HG02981 (cell line): ENCODE measurements around the gene HSP90B1.
A peak's percentile ranks its signal among the peaks of the same experiment; 100 is the strongest.

Experiments
- ATAC-seq: cut with Tn5 transposase; IDR thresholded peaks from one replicate; pipeline ENCODE4 v1.9.1; 2021; ENCODE audit warnings: mild to moderate bottlenecking, moderate library complexity; ENCODE audit not compliant: unreplicated experiment

HSP90B1 gene

DNA sequence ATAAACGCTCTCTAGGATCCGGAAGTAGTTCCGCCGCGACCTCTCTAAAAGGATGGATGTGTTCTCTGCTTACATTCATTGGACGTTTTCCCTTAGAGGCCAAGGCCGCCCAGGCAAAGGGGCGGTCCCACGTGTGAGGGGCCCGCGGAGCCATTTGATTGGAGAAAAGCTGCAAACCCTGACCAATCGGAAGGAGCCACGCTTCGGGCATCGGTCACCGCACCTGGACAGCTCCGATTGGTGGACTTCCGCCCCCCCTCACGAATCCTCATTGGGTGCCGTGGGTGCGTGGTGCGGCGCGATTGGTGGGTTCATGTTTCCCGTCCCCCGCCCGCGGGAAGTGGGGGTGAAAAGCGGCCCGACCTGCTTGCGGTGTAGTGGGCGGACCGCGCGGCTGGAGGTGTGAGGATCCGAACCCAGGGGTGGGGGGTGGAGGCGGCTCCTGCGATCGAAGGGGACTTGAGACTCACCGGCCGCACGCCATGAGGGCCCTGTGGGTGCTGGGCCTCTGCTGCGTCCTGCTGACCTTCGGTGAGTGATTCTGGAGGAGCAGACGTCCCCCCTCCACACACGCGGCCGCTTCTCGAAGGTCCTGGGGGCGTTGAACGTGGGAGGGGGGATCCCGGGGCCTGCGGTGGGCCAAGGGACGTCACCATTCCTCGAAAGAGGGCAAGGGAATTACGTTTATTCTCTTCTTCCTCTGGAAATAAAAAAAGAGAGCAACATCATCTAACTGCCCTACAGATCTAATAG, at the start of gene HSP90B1:
Gene HSP90B1 (plus strand): TSS at position 377 of the 753 bp plus-strand sequence. CDS start 106 bp downstream, at position 483.
- ATAC-seq: peak; percentile 55

DNA sequence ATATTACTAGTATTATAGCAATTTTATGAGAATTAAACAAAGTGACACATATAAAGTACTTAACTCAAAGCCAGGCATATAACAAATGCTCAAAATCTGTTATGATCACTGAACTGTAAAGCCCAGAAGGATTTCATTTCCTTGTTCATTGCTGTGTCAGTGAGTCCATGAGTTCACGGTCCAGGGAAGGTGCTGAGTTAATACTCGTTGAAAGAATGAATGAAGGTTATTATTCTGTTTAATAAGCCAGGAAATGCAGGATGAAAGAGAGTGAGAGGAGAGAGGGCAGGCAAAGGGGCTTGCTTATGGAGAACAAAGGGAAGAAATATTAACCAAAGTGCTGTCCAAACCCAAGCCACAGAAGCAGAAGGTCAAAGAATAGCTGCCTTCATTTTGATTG, 48.9 kb upstream of the HSP90B1 start:
- ATAC-seq: no peak

DNA sequence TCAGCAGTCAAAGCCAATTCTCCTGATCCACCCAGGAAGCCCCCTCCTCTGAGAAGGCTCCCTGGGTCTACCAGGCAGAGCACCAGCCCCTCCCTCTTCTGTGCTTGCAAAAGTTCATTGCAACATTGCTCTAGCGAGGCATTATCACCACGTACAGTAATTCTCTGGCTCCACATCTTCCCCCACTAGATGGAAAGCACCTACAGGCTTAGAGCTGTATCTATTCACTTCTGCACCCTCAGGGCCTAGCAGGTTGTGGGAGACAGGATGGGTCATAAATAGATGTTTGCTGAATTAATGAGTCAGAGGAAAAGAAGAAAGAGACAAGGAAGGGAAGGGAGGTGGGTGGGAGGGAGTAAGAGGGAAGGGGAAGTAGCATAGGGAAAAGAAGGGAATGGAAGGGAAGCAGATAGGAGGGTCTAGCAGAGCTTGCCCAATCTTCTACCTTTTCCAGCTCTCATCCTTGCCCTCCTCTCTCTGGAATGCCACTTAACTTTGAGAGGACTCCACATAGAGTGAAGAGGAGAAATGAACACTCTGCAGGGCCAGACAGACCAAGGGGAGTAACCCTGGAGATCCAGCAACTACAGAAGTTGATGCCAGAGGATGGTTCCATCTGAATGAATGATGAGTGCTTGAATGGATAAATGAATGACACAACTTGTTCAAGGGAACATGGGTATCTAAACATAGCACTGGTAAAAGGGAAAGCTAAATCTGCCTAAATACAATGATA, 47.2 kb upstream of the HSP90B1 start:
- no peak for ATAC-seq

DNA sequence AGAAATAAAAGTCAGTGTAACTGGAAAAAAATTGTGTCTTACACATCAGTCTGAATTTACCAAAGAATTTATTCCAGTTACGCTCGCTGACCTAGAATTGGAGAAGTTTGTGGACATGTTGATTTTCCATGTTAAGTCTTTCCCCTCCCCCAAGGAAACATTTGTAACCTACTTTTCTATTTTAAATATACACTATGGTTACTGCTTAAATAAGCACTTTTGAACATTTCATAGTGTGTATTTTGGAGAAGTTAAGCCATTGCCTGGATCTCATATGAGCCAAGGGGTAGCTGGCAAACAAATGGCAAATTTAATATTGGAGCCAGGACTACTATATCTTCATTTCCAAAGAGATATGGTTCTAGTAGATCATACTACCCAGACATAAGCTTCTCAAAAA, 46.3 kb upstream of the HSP90B1 start:
- no peak for ATAC-seq

DNA sequence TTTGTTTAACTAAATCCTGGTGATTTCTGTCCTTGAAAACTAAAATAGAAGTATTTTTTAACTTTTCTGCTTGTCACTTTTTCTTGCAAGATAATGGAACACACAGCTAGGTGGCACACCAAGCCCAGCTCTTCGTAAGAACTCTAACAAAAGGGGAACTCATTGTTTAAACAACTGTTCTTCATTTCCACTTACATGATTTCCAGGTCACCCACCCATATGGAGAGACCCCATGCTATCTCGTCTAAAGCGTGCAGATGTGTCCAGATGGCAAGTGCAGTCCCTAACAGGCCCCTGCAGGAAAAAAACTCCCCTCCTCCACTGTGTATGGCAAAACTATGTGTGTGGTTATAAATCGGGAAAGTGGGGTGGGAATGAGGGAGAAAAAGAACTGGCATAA, 45.9 kb upstream of the HSP90B1 start:
- no peak for ATAC-seq

DNA sequence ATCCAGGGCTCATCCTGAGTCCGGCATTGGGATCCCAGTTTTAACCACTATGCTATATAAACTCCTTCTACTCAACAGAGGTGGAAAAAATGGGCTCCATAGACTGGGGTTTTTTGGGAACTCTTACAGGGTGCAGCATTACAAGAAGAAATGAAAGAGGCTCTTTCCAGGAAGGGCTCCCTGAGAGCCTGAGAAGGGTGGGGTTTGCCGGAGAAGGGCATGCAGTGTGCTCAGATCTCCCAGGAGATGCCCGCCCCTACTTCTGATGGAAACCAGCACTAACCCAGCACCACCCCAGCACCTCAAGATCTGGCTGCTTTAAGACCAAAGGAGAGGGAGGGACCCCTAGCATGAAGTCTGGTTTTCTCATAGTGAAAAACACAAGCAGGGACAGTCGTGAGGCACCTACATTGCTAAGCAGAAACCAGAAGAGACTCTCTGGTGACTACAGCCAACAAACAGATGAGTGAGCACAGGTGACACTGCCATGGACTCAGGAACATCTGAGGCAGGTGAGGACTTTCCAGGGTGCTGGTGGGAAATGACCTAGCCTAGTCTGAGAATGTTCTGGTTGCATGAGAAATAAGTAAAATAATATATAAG, 43.9 kb upstream of the HSP90B1 start:
- no peak for ATAC-seq

DNA sequence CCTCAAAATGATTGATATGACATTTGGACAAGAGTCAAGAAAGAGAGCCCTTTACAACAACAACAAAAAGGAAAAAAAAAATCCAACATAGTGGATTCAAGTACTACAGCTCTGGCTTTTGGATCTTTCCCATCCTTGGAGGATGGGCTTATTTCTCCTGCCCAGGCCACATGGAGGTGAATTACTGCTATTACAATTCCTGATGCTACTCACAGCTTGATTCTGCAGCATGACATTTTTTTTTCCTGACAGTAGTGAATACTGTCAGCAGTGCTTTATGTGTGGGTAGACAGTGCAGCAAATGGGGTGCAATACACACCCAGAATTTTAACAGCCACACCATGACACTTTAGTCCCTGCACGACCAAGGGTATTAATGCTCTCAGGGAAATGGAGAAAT, 42.5 kb upstream of the HSP90B1 start:
- ATAC-seq: no peak

DNA sequence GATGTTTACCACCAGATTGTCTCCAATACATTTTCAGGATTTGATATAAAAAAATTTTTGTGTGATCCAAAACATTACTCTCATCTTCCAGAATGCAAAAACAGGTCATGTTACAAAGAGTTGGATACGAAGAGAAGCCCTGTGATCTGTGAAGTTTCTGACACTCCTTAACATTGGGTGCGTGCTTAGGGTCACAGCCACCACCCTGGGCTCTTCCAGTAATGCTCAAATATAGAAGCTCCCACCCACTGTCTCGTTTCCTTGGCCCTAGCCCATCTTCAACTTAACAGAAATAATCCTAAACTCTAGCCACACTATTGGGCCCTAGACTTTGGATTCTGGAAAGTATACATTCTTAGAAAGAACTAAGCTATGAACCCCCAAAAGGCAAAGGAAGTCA, 32.9 kb upstream of the HSP90B1 start:
- ATAC-seq: no peak

DNA sequence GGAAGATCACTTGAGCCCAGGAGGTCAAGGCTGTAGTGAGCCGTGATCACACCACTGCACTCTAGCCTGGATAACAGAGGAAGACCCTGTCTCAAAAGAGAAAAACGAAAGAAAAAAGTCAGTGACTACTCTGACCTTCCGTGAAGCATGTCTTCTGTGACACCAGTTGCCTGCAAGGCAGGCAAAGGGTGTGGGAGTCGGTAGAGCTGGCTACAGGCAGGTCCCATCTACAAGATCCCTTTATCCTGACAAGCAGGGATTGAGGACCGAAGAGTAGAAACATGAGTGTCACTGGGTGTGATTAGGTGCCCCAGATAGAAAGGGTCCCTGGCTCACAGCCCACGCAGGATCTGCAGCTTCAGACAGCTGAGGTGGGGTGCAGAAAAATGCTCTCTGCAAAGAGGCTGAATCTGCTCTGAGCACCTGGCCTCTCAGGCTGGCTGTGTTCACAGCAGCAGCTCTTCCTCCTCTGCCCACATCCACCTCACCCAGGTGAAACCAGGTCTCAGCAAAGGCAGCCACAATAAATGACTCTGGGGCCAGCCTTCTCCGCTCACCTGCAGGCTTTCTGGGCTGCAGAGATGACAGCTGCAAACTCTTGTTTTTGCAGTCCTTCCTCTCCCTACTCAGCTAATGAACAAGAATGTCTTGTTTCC, 28.6 kb upstream of the HSP90B1 start:
- ATAC-seq: no peak

DNA sequence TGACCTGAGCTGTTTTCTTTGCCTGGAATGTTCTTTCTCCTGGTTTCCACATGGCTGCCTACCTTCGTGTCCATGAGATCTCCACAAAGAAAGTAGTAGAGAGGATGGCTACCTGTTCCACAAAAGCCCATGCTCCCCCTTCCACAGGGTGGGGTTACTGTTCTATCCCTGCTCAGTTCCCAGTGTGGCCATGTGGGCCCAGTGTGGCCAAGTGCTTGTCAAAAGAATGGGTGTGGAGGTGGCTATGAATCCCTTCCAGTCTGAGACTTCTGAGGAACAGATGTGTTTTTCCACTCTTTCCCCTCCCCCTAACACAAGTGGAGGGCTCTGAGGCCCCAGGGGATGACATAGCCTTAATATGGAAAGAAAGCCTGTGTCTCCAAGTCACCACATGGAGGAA, 26.2 kb upstream of the HSP90B1 start:
- ATAC-seq: no peak

DNA sequence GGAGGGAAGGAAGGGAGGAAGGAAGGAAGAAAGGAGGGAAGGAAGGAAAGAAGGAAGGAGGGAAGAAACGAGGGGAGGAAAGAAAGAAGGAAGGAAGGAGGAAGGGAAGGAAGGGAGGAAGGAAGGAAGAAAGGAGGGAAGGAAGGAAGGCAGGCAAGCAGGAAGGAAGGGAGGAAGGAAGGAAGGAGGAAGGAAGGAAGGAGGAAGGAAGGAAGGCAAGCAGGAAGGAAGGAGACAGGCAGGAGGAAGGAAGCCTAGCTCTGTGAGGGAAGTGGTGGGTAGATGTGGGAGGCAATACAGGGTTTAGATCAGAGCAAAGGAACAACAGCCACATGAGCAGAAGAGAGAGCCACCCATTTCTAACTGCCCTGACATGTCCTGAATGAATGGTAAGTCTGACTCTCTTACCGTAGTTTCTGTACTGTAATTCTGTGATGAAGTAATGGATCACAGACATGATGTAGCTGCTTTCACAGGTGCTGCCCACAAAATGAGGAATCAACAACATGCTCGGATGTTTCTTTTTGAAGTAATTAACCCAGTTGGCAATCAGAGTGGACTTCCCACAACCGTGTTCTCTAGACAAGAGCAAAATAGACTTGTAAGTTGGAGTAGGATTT, 24.4 kb upstream of the HSP90B1 start:
- no peak for ATAC-seq

DNA sequence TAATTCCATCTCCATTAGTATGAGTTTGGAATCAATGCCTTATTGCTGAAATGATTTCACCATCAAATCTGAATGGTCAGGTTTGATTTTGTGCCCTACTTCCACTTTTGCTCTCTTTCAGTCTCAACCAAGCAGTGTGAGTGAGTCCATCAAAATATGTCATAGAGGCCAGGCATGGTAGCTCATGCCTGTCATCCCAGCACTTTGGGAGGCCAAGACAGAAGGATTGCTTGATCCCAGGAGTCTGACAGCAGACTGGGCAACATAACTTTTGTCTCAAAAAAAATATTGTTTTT, 22.0 kb upstream of the HSP90B1 start:
- no peak for ATAC-seq

DNA sequence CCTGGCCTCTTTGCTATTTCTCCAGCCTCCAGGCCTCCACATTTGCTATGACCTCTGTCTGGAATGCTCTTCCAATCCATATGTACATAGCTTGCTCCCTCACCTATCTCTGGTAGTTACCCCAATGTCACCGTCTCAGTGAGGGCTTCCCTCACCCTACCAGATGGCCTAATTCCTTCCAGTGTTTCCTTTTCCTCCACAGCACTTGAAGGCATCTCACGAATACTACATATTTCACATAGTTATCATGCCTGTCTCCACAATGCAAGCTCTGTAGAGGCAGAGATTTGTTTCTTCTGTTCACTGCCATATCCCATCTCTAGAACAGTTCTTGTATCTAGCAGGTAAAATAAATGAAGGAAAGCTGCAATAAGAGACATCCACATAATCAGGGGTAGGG, 21.3 kb upstream of the HSP90B1 start:
- ATAC-seq: no peak

DNA sequence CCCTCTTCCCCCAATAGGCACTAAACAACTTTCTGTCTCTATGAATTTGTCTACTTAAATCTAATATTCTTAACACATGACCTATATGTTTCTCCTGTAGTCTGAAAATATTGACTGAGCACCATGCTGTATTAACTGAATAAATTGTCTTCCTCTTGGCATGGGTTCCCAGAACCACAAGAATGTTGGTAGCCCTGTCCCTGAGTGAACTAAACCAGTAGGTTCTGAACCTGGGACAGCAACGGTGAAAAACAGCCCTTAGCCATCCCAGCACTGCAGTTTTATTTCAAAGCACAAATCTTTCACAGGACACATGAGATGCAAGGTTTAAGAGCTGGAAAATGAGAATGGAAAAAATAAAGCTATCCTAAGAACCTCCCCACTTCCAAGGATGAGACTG, 20.4 kb upstream of the HSP90B1 start:
- ATAC-seq: no peak

DNA sequence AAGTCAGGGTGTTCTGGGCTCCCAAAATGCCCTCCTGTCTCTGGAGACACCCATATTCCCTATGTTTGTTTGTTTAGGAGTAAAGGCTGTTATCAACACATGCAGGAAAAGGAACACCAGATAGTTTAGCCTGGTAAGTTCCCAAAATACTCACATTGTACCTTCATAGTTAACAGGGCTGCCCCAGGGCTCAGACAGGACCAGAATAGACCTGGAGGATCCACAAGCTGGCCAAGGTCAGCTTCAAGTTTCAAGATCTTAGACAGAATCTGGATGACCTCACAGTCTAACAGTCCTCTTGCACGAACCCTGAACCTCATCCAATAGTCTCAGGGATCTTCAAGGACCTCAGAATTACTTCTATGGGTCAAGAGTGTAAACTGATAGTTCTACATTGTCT, 18.1 kb upstream of the HSP90B1 start:
- no peak for ATAC-seq

DNA sequence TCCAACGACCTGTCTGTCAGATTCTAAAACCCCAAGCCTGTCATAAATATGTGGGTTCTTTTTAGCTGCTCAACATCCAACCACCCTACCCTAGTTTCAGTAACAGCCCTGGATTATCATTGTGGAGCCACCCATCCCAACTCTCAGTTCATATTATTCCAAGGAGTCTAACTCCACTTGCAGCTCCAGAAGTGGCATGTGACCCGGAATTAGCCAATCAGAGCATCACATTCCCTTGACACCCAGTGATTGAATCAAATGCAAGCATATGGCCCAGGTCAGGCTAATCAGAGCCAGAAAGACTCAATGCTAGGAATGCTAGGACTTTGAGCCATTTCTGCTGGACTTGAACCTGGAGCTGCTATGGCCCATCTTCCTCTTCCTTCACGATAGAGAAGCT, 17.1 kb upstream of the HSP90B1 start:
- ATAC-seq: no peak

DNA sequence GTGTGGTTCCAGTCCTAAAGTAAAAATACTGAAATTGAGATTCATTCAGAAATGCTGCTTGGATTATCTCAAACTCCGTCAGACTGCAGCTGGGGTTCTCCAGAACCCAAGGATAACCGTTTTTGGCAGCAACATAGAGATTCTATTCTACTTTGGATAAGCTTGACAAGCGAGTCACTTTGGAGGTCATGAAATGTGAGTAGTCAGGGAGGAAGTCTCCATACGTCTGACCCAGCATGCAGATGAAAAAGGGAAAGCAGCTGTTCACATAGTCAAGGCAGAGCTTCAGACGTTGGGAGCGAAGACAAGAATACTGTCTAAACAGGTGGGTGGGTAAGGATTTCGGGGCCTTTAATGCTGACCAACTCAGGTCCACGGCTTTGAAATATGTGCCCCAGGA, 14.9 kb upstream of the HSP90B1 start:
- ATAC-seq: no peak

DNA sequence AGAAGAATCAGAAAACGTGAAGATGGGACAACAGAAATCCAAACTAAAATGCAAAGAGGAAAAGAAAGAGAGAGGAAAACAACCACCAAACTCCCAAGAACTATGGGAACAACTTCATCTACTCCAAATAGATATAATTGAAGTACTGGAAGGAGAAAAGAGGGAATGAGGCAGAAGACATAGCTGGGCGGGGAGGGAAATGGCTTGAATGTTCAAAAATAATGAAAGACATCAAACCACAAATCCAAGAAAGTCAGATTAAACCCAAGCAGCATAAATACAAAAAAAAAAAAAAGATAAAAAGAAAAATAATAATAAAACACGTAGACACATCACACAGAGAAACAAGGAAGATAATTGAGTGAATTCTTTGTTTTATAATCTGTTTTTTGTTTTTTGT, 12.3 kb upstream of the HSP90B1 start:
- no peak for ATAC-seq

DNA sequence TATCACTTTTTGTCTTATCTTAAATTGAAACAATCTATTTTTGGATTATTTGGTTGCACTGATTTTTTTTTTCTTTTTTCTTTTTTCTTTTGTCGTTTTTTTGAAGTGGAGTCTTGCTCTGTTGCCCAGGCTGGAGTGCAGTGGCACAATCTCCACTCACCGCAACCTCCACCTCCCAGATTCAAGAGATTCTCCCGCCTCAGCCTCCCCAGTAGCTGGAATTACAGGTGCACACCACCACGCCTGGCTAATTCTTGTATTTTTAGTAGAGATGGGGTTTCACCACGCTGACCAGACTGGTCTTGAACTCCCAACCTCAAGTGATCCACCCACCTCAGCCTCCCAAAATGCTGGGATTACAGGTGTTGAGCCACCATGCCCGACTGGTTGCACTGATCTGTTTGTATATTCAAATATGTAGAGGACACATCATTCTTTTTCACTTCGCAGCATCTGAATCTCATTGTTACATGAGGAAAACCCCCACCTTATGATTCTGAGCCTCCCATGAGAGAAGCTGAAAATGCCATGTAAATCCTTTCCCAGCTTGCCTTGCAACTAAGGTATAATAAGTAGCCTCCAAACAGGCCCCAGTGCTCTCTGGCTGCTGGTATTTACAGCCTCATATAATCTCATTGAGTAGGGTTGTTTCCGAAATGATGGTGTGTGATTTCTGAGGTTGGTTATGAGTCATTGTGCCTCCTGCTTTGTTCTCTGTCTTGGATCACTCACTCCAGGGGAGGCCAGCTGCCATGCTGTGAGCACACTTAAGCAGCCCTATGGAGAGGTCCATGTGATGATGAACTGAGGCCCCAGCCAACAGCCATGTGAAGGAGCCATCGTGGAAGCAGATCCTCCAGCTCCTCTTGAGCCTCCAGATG, 5.2 kb upstream of the HSP90B1 start:
- ATAC-seq: peak; percentile 38

DNA sequence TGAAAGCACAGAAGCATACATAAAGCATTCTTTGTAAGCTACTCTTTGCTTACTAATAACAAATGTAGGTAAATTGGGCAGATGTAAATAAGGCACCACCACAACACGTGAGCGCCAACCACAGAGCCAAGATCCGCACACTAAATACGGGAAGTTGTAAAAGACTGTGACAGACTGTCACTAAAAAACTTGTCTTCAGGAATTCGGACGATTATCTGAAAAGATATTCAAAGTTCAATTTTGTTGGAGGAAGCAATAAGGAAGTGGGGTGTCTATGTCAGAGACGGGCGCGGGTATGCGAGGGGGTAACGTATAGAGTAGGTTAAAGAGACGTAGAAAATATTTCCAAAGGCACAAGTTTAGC, 1.5 kb upstream of the HSP90B1 start:
- ATAC-seq: peak; percentile 18
